GM12873 (cell line): Measurements from ENCODE around the gene MXRA7.

Experiments
- CTCF ChIP-seq: IDR thresholded peaks from 2 replicates; pipeline ENCODE4 v1.5.1; 2012; ENCODE audit warnings: low read depth, mild to moderate bottlenecking, moderate library complexity, low read length, control low read depth; ENCODE audit not compliant: insufficient read depth; ENCODE audit errors: missing control alignments

The MXRA7 gene

GRCh38 chr17:76737676-76738467, 27.1 kb upstream of the MXRA7 start, which contains the start of gene MFSD11:
Gene MFSD11 (plus strand): TSS chr17:76738119. CDS start chr17:76738353, 234 bp downstream.
- TF ChIP-seq CTCF = no peak

GRCh38 chr17:76737082-76737675, 26.4 kb upstream of the MXRA7 start, which contains the start of gene SRSF2:
Gene SRSF2 (minus strand): TSS chr17:76737331. CDS start chr17:76737160, 171 bp downstream.
- no peak for TF ChIP-seq CTCF

GRCh38 chr17:76736349-76737081, 25.8 kb upstream of the MXRA7 start:
- peak; percentile 2 for TF ChIP-seq CTCF

DNA sequence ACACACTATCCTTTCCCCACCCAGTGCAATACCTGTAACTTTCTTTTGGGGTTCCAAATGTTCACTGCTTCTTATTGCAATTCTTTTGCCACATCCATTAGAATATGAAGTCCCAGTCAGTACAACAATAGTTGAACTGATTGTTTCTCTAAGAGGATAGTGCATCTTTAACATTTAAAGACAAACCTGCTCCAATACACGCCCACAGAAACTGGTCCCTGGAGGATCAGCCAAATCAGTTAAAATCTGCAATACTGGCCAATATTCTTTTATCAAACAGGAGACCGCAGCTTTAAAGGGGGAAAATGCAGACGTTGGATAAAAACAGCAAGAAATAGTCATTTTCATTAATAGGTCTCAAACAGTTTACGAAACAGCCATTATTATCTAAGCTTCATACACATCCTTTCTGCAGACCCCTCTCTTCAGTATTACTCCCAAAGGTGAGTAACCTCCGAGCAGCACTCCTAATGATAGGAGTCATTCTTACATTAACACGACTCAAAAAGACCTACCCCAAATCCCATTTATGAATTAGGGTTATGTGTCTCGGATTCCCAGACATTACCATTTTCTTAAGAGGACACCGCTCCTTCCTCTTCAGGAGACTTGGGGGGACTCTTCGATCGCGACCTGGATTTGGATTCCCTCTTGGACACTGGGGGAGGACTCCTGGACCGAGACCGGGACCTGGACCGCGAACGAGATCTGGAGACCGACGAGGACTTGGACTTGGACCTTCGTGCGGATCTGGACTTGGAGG, 25.0 kb upstream of the MXRA7 start:
- no peak for TF ChIP-seq CTCF

DNA sequence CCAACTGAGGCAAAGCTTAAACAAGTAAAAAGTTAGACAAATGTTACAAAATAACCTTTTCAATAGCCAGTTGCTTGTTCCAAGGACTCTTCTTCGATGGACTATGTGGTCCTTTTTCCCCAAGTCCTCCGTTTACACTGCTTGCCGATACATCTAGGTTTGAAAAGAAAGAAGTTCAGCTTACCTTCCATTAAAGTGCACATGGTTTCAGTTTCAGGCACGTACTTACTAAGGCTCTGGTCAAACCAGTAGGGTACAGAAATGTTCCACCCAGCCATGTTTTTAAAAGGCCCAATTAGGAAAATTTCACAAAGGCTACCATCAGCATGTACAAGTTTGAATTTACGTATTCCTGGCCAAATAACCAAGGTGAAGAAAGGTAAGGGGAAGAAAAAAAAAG, 24.2 kb upstream of the MXRA7 start:
- TF ChIP-seq CTCF = no peak

GRCh38 chr17:76734080-76734840, 23.5 kb upstream of the MXRA7 start:
- no peak for TF ChIP-seq CTCF
